Measurements from ENCODE around the gene BDP1. TPM values are rescaled to one million over a fixed set of nuclear protein-coding genes. Genes with fewer than 3 reads are reported as not detected.

The BDP1 gene
- total RNA-seq, 1 experiment from 2014 or later = 22.0 TPM

- ChIA-PET RAD21 (ENCODE audit: low non-redundant PET in 1 of 2, low total read pairs in 2 of 2, uncharacterized antibody in 2 of 2, unreplicated experiment in 2 of 2) (no interaction called here), POLR2A (no interaction called here), CTCF (no interaction called here)
- Histone ChIP-seq H3K4me3 (replicated peaks in 1 of 2; ENCODE audit: low read depth in 1 of 2, low read length in 2 of 2) (no peak overlapping the region), H2AFZ (ENCODE audit: low read depth, low read length, poor library complexity, severe bottlenecking) (no peak overlapping the region), H3K9me2 (ENCODE audit: insufficient read depth) (no peaks in the 10 kb centered on the region), H3K9ac (ENCODE audit: low read length) (no peak overlapping the region), H3K79me2 (ENCODE audit: insufficient read depth, low read length) (no peaks in the 10 kb centered on the region), H4K20me1 (ENCODE audit: insufficient read depth) (peaks cover 5% of the 10 kb centered on the region; the same call in 1 of the 2 replicates), H3K9me3 (ENCODE audit: control insufficient read depth in 1 of 2, insufficient read depth in 1 of 2, low read depth in 1 of 2, low read length in 2 of 2) (no peaks in the 10 kb centered on the region), H3K4me1 (ENCODE audit: control insufficient read depth in 1 of 2, insufficient read depth in 2 of 2, low read length in 2 of 2) (no peaks in the 10 kb centered on the region), H3K36me3 (ENCODE audit: control insufficient read depth in 1 of 2, insufficient read depth in 2 of 2, low read length in 2 of 2) (peaks cover 17% of the 10 kb centered on the region in 2 experiments; a peak in 3 of 4 replicates), H3K27me3 (ENCODE audit: insufficient read depth, low read length) (no peaks in the 10 kb centered on the region), H3K4me2 (ENCODE audit: low read length) (no peak overlapping the region), H3K27ac (ENCODE audit: low read depth, low read length) (no peak overlapping the region)
- ATAC-seq (no peak), DNase-seq (ENCODE audit: low read depth, low spot score) (no peak)
- TF ChIP-seq EZH2 (IDR thresholded peaks at IDR 0.05) (no peak), POLR2A (IDR thresholded peaks at IDR 0.05; ENCODE audit: borderline replicate concordance, extremely low read depth, insufficient read depth, insufficient read length) (no peak), MAX (IDR thresholded peaks at IDR 0.05) (no peak), YY1 (IDR thresholded peaks at IDR 0.05; ENCODE audit: extremely low read depth, insufficient replicate concordance, low read depth, low read length) (no peak), ZBTB33 (IDR thresholded peaks at IDR 0.05; ENCODE audit: extremely low read depth, insufficient replicate concordance, low read length) (no peak), ATF3 (IDR thresholded peaks at IDR 0.05) (no peak), CEBPB (IDR thresholded peaks at IDR 0.05; ENCODE audit: low read depth) (no peak), ZNF274 (IDR thresholded peaks at IDR 0.05; ENCODE audit: low read depth, low read length) (no peak), EZH2phosphoT487 (IDR thresholded peaks at IDR 0.05; ENCODE audit: borderline replicate concordance) (no peak), ELF1 (IDR thresholded peaks at IDR 0.05; ENCODE audit: borderline replicate concordance, low read depth) (no peak), CBX3 (IDR thresholded peaks at IDR 0.05; ENCODE audit: low read depth) (no peak), SP1 (IDR thresholded peaks at IDR 0.05; ENCODE audit: low read depth) (no peak), EGR1 (IDR thresholded peaks at IDR 0.05; ENCODE audit: low read depth) (no peak), CTCF (IDR thresholded peaks at IDR 0.05 in 2 of 3, conservative IDR thresholded peaks at IDR 0.05 in 1 of 3; ENCODE audit: borderline replicate concordance in 1 of 3, insufficient read depth in 1 of 3, low read depth in 2 of 3, low read length in 2 of 3) (no peak), FOSL1 (IDR thresholded peaks at IDR 0.05; ENCODE audit: low read depth) (no peak), REST (IDR thresholded peaks at IDR 0.05; ENCODE audit: low read depth) (no peak), TCF7L2 (IDR thresholded peaks at IDR 0.05; ENCODE audit: borderline replicate concordance, extremely low read depth, insufficient read depth, insufficient read length) (no peak), SIN3A (IDR thresholded peaks at IDR 0.05; ENCODE audit: low read depth) (no peak)
- BruUV-seq (replicated peaks) = no TSS peak
- intact Hi-C loops (cut with micrococcal nuclease) = no loop called here
Observed at GRCh38 chr5:71537687-71538086, 82.2 kb downstream of the BDP1 start.
